ENCODE results near the gene RPS29.

The RPS29 gene

GRCh38 chr14:49584058-49584457 lies 2.1 kb downstream of the RPS29 start:
- H3K36me3 ChIP-seq (ENCODE audit: insufficient read depth, low read length): peaks cover 54% of the 10 kb centered on the region
- no peaks in the 10 kb centered on the region for H3K9me3 ChIP-seq (ENCODE audit: low read depth, low read length)
- no peak for DNase-seq (ENCODE audit: low read depth, low spot score)
- H3K9ac ChIP-seq (ENCODE audit: insufficient read length): peak overlapping the region; percentile 99
- peak overlapping the region; percentile 98 for H3K4me3 ChIP-seq
- peak overlapping the region; percentile 73 for H3K27ac ChIP-seq
- TF ChIP-seq POLR2AphosphoS5 (IDR thresholded peaks at IDR 0.05; ENCODE audit: borderline replicate concordance, low read depth, low read length) (no peak), FOXP2 (optimal IDR thresholded peaks at IDR 0.05; ENCODE audit: control extremely low read depth, extremely low read length, insufficient read depth) (no peak), EZH2 (IDR thresholded peaks at IDR 0.05) (no peak)

- H3K4me3 ChIP-seq: peak overlapping the region; percentile 98
These were observed 2.6 kb downstream of the RPS29 start for GRCh38 chr14:49583629-49584028.

GRCh38 chr14:49582113-49582977 lies 3.8 kb downstream of the RPS29 start:
- Histone ChIP-seq H3K9me3 (ENCODE audit: low read depth, low read length) (no peaks in the 10 kb centered on the region), H3K36me3 (ENCODE audit: insufficient read depth, low read length) (peaks cover 69% of the 10 kb centered on the region), H3K9ac (ENCODE audit: insufficient read length) (peak overlapping the region; percentile 12), H3K27ac (peak overlapping the region; percentile 12; the same call in 1 of the 2 replicates), H3K4me3 (no peak overlapping the region)
- TF ChIP-seq EZH2 (IDR thresholded peaks at IDR 0.05): no peak
- TF ChIP-seq POLR2AphosphoS5 (IDR thresholded peaks at IDR 0.05; ENCODE audit: borderline replicate concordance, low read depth, low read length): peak; percentile 44; the same call in 1 of the 2 replicates
- DNase-seq (ENCODE audit: low read depth, low spot score): no peak

More at GRCh38 chr14:49583629-49584028, 2.6 kb downstream of the RPS29 start:
- Histone ChIP-seq H3K9me3 (ENCODE audit: low read depth, low read length) (no peaks in the 10 kb centered on the region), H3K9ac (ENCODE audit: insufficient read length) (peak overlapping the region; percentile 99), H3K36me3 (ENCODE audit: insufficient read depth, low read length) (peaks cover 58% of the 10 kb centered on the region), H3K27ac (peak overlapping the region; percentile 73)
- TF ChIP-seq EZH2 (IDR thresholded peaks at IDR 0.05): no peak
- no peak for TF ChIP-seq FOXP2 (optimal IDR thresholded peaks at IDR 0.05; ENCODE audit: control extremely low read depth, extremely low read length, insufficient read depth)
- no peak for TF ChIP-seq POLR2AphosphoS5 (IDR thresholded peaks at IDR 0.05; ENCODE audit: borderline replicate concordance, low read depth, low read length)
- no peak for DNase-seq (ENCODE audit: low read depth, low spot score)

- Histone ChIP-seq H3K9me3 (ENCODE audit: low read depth, low read length) (no peaks in the 10 kb centered on the region), H3K4me3 (no peak overlapping the region), H3K27ac (peak overlapping the region; percentile 12; the same call in 1 of the 2 replicates), H3K9ac (ENCODE audit: insufficient read length) (no peak overlapping the region), H3K36me3 (ENCODE audit: insufficient read depth, low read length) (peaks cover 78% of the 10 kb centered on the region)
- peak; percentile 49; the same call in 1 of the 2 replicates for TF ChIP-seq POLR2AphosphoS5 (IDR thresholded peaks at IDR 0.05; ENCODE audit: borderline replicate concordance, low read depth, low read length)
- TF ChIP-seq FOXP2 (optimal IDR thresholded peaks at IDR 0.05; ENCODE audit: control extremely low read depth, extremely low read length, insufficient read depth): no peak
- DNase-seq (ENCODE audit: low read depth, low spot score): no peak
These were observed 4.7 kb downstream of the RPS29 start for GRCh38 chr14:49581209-49582112.

GRCh38 chr14:49579841-49580240 lies 6.3 kb downstream of the RPS29 start:
- TF ChIP-seq FOXP2 (optimal IDR thresholded peaks at IDR 0.05; ENCODE audit: control extremely low read depth, extremely low read length, insufficient read depth) (no peak), POLR2AphosphoS5 (IDR thresholded peaks at IDR 0.05; ENCODE audit: borderline replicate concordance, low read depth, low read length) (no peak), EZH2 (IDR thresholded peaks at IDR 0.05) (no peak)
- H3K36me3 ChIP-seq (ENCODE audit: insufficient read depth, low read length): peaks cover 82% of the 10 kb centered on the region

GRCh38 chr14:49578141-49578540 lies 8.0 kb downstream of the RPS29 start:
- Histone ChIP-seq H3K27ac (0 out of 2 replicates have a peak overlapping the region, but pooled peaks have one; percentile 5), H3K9me3 (ENCODE audit: low read depth, low read length) (no peaks in the 10 kb centered on the region), H3K4me3 (no peak overlapping the region), H3K9ac (ENCODE audit: insufficient read length) (no peak overlapping the region), H3K36me3 (ENCODE audit: insufficient read depth, low read length) (peaks cover 76% of the 10 kb centered on the region)
- TF ChIP-seq FOXP2 (optimal IDR thresholded peaks at IDR 0.05; ENCODE audit: control extremely low read depth, extremely low read length, insufficient read depth): no peak
- TF ChIP-seq POLR2AphosphoS5 (IDR thresholded peaks at IDR 0.05; ENCODE audit: borderline replicate concordance, low read depth, low read length): no peak
- no peak for TF ChIP-seq EZH2 (IDR thresholded peaks at IDR 0.05)
- DNase-seq (ENCODE audit: low read depth, low spot score): no peak

More at GRCh38 chr14:49579841-49580240, 6.3 kb downstream of the RPS29 start:
- DNase-seq (ENCODE audit: low read depth, low spot score): no peak
- H3K4me3 ChIP-seq: no peak overlapping the region
- H3K27ac ChIP-seq: peak overlapping the region; percentile 54
- no peak overlapping the region for H3K9ac ChIP-seq (ENCODE audit: insufficient read length)
- H3K9me3 ChIP-seq (ENCODE audit: low read depth, low read length): no peaks in the 10 kb centered on the region

- Histone ChIP-seq H3K36me3 (ENCODE audit: insufficient read depth, low read length) (peaks cover 48% of the 10 kb centered on the region), H3K4me3 (no peak overlapping the region), H3K27ac (peak overlapping the region; percentile 35; the same call in 1 of the 2 replicates), H3K9ac (ENCODE audit: insufficient read length) (no peak overlapping the region), H3K9me3 (ENCODE audit: low read depth, low read length) (no peaks in the 10 kb centered on the region)
- DNase-seq (ENCODE audit: low read depth, low spot score): no peak
- no peak for TF ChIP-seq FOXP2 (optimal IDR thresholded peaks at IDR 0.05; ENCODE audit: control extremely low read depth, extremely low read length, insufficient read depth)
These were observed 12.1 kb downstream of the RPS29 start for GRCh38 chr14:49574038-49574437.

- no peak overlapping the region for H3K27ac ChIP-seq
- DNase-seq (ENCODE audit: low read depth, low spot score): no peak
- H3K36me3 ChIP-seq (ENCODE audit: insufficient read depth, low read length): peaks cover 7% of the 10 kb centered on the region
- H3K9me3 ChIP-seq (ENCODE audit: low read depth, low read length): no peaks in the 10 kb centered on the region
- TF ChIP-seq POLR2AphosphoS5 (IDR thresholded peaks at IDR 0.05; ENCODE audit: borderline replicate concordance, low read depth, low read length) (no peak), FOXP2 (optimal IDR thresholded peaks at IDR 0.05; ENCODE audit: control extremely low read depth, extremely low read length, insufficient read depth) (no peak), EZH2 (IDR thresholded peaks at IDR 0.05) (no peak)
- H3K9ac ChIP-seq (ENCODE audit: insufficient read length): no peak overlapping the region
- H3K4me3 ChIP-seq: no peak overlapping the region
These were observed 16.9 kb downstream of the RPS29 start for GRCh38 chr14:49569281-49569680.

All from SK-N-MC (cell line).